Measurements from ENCODE around the gene NEU2. TPM values are rescaled to one million over a fixed set of nuclear protein-coding genes. Genes with fewer than 3 reads are reported as not detected.

Gene NEU2
- total RNA-seq (ENCODE audit: low replicate concordance), result not detected in 2 replicates

GRCh38 chr2:233032551-233033320, at the start of gene NEU2:
TSS of gene NEU2 (plus strand) at chr2:233032672. CDS start at chr2:233032672, 0 bp downstream.
- DNase-seq (ENCODE audit: low read depth), result peak; percentile 36
- TF ChIP-seq, protein P1, sequence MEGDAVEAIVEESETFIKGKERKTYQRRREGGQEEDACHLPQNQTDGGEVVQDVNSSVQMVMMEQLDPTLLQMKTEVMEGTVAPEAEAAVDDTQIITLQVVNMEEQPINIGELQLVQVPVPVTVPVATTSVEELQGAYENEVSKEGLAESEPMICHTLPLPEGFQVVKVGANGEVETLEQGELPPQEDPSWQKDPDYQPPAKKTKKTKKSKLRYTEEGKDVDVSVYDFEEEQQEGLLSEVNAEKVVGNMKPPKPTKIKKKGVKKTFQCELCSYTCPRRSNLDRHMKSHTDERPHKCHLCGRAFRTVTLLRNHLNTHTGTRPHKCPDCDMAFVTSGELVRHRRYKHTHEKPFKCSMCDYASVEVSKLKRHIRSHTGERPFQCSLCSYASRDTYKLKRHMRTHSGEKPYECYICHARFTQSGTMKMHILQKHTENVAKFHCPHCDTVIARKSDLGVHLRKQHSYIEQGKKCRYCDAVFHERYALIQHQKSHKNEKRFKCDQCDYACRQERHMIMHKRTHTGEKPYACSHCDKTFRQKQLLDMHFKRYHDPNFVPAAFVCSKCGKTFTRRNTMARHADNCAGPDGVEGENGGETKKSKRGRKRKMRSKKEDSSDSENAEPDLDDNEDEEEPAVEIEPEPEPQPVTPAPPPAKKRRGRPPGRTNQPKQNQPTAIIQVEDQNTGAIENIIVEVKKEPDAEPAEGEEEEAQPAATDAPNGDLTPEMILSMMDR (IDR thresholded peaks at IDR 0.05; ENCODE audit: insufficient read depth, low read length), result no peak
- H3K4me3 ChIP-seq (ENCODE audit: low read depth, low read length), result no peak within 1 kb of the TSS

DNA sequence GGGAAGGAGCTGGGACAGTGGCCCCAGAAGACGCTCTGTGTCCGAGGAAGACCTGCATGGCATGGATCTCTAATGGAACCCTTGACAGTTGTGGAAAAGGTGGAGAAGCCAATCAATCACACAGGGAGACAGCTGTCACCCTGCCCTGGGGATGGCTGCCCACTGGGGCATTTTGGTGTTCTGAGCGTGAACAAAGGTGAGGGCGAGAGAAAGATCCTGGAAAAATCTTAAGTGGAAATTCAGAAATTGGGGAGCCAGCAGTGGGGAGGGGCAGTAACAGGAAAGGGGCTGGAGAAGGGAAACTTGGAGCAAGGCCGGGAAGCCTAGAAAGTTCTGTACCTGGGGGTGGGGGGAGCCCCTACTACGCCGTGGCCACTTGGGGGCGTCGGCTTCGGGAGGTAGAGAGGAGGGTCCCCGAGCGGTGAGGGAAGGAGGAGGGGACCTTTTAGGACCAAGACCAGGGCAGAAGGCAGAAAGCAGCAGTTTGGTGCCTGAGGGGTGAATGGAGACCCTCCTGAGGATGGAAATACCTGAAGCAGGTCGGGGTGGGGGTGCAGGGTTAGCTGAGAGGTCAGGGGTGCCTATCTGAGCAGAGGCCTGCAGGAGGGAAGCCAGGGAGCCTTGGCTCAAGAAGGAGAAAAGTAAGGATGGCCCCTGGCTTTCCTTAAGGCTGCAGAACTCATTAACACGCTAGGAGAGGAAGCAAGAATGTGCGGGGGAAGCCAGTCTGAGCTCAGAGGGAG, 49.4 kb upstream of the NEU2 start:
- DNase-seq (ENCODE audit: low read depth), result no peak
- TF ChIP-seq, protein P1 (IDR thresholded peaks at IDR 0.05; ENCODE audit: insufficient read depth, low read length), result no peak
- no peak overlapping the region for H3K4me3 ChIP-seq (ENCODE audit: low read depth, low read length)

DNA sequence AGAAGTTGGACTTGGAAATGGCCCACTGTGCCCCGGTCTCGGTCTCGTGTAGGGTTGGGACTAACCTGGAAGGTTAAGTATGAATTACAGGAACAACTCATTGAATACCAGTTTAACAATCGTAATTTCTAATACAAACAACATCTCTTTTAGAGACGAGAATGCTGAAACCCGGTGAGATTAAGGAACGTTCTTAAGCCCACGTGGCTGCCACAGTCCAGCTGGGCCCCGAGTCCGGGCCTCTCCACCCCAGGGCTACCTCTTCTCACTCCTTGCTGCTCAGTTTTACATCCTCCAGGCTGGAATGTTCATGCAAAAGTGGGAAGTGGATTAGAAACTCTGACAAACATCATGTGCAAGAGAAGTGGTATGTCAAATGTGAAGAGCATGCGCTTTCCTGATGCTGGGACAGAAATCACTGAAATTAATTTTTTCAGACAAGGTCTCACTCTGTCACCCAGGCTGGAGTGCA, 48.8 kb upstream of the NEU2 start:
- DNase-seq (ENCODE audit: low read depth), result no peak
- TF ChIP-seq, protein P1 (IDR thresholded peaks at IDR 0.05; ENCODE audit: insufficient read depth, low read length), result no peak
- H3K4me3 ChIP-seq (ENCODE audit: low read depth, low read length), result no peak overlapping the region

DNA sequence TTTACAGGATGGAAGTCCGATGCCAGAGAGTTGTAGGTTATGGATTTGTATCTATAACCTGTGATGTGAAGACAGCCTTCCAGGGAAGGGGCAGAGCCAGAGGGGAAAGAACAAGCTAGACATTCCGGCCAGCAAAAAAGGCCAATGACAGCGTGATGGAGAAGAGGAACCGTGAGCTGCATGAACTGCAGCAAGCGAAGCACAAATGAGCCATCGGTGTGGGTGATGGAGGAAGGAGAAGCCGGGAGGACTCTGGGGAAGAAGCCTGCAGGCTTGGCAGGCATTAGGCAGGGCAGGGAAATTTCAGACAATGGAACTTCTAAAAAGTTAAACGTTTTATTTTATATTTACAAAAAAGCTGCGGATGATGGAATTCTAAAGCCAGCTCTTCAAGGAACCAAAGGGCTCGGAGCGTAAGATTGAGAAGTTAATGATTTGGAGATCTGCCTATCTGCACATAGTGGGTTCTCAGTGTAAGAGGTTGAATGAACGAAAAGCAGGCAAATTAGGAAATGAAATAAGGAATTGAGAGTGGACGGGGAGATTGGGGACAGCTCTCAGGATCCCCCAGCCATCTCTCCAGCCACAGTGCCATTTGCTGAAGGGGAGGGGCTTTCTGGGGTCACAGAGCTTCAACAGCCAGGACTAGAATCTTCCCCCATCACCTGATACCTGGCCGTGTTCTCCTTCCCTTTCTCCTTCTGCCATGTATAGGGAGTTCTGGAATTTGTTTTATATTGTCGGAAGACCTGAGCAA, 47.8 kb upstream of the NEU2 start:
- TF ChIP-seq, protein P1 (IDR thresholded peaks at IDR 0.05; ENCODE audit: insufficient read depth, low read length), result no peak
- no peak for DNase-seq (ENCODE audit: low read depth)
- no peak overlapping the region for H3K4me3 ChIP-seq (ENCODE audit: low read depth, low read length)

DNA sequence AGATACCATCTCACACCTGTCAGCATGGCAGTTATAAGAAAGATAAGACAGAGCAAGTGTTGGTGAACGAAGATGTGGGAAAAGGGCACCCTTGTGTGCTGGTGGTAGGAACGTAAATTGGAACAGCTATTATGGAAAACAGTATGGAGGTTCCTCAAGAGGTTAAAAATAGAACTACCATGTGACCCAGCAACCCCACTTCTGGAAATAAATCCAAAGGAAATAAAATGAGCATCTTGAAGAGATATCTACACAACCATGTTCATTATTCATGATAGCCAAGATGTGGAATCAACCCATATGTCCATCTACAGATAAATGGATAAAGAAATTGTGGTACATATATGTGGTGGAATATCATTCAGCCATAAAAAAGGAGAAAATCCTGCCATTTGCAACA, 46.3 kb upstream of the NEU2 start:
- DNase-seq (ENCODE audit: low read depth), result no peak
- TF ChIP-seq, protein P1 (IDR thresholded peaks at IDR 0.05; ENCODE audit: insufficient read depth, low read length), result no peak
- no peak overlapping the region for H3K4me3 ChIP-seq (ENCODE audit: low read depth, low read length)

DNA sequence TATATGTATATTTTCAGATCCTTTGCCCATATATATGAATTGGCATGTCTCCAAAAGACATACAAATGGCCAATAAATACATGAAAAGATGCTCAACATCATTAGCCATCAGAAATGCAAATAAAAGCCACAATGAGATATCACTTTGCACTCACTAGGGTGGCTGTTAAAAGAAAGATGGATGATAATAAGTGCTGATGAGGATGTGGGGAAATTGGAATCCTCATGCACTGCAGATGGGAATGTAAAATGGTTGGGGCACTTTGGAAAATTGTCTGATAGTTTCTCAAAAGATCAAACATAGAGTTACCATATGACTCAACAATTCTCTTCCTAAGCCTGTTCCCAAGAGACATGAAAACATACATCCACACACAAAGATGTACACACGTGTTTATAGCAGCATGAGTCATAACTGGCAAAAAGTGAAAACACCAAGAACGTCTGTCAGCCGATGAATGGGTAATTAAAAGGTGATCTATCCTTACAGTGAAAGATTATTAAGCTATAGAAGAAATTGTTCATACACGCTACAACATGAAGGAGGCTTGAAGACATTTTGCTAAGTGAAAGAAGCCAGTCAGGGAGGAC, 39.1 kb upstream of the NEU2 start:
- DNase-seq (ENCODE audit: low read depth), result no peak
- TF ChIP-seq, protein P1 (IDR thresholded peaks at IDR 0.05; ENCODE audit: insufficient read depth, low read length), result no peak
- no peak overlapping the region for H3K4me3 ChIP-seq (ENCODE audit: low read depth, low read length)
